Fibroblast of peridontal ligament (primary cell): ENCODE results near the gene FERMT3.

ENCODE experiments used
- DNase-seq: peaks from one replicate; pipeline ENCODE4 v3.0.0-alpha.2; 2010; ENCODE audit errors: extremely low read depth

FERMT3 gene

GRCh38 chr11:64264371-64264852 lies 57.9 kb downstream of the FERMT3 start:
- no peak for DNase-seq

GRCh38 chr11:64265176-64266160 lies 58.9 kb downstream of the FERMT3 start:
- no peak for DNase-seq

DNA sequence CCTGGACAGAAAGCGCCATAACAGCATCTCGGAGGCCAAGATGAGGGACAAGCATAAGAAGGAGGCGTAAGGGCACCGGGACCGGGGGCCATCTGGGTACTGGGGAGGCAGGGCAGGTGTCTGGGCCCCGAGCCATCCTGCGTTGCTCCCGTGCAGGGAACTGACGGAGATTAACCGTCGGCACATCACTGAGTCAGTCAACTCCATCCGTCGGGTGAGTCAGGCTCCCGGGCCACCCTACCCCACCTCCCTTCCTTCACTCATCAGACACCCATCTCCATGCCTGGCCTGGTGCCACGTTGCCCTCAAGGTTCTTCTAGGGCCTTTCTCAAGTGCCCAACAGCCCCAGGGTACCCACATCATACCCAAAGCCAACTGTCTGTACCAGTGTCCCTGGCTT lies 59.8 kb downstream of the FERMT3 start:
- no peak for DNase-seq

- no peak for DNase-seq
These were observed 60.9 kb downstream of the FERMT3 start for GRCh38 chr11:64267207-64267945.

DNA sequence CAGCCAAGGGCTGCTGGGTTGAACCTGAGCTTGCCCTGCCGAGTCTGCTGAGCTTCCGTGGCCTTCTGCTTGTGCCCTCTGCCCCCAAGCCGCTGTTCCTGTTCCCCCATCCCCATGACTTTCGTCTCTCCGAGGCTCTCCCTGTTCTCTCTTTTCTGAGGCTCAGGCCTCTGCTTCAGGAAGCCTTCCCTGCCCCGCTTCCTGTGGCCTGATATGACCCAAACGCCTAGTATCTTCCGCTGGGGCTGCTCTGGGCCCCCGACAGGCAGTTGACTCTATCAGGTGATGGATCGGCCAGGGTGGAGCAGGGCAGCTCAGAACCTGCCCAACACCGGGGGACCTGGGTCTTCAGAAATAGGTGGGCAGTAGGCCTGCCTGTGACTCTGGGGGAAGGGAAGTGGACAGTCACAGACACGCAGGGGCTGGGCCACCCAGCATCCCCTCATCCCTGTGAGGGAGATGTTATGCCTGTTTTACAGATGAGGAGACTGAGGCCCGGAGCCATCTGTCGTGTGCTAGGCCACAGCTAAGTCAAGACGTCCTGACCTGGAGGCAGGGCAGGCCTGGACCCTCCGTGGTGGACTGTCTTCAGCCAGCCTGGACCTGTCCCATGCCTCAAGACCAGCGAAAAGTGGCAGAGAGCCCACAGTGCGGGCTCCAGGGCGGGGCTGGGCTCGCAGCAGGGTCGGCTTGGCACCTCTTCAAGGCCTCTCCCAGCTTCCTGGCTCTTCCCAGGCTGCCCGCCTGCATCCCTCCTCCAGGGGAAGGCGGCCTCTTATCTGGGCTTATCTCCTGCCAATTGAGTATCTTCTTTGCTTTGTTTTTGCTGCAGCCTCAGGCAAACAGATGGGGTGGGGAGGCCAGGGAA lies 61.7 kb downstream of the FERMT3 start:
- DNase-seq, result peak; percentile 41

GRCh38 chr11:64268893-64269539 lies 62.5 kb downstream of the FERMT3 start:
- DNase-seq, result peak; percentile 31

DNA sequence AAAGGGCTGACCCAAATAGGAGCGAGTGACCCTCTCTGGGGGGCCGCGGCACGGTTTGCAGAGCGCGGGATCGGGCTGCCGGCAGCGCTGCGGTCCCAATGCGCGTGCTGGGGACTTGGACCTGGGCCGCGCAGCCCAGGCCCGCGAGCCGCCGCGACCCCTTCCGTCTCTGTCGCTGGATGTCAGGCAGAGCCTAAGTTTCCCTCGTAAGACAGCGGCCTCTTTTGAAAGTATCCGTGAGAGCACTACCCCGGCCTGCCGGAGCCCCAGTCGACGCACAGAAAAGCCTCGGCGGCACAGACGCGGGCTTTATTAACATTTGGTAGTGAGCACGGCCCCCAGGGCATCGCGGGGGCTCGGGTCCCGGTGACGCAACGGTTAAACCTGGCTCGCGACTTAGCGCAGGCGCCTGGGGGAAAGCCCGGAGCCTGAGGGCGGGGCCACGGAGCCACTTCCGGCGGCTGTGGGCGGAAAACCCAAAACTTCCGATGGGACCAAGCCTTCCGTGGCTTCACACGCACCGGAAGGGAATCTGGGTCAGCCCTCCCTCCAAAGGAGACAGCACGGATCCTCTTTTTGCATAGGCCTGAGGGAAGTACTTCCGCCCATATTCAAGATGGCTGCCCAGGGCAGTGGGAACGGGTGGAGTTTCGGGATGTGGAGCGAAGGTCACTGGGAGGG lies 63.2 kb downstream of the FERMT3 start:
- DNase-seq, result peak; percentile 100
